GM23338 (cell line): ENCODE data around the gene ABCF3. TPM values are rescaled to one million over a fixed set of nuclear protein-coding genes. Genes with fewer than 3 reads are reported as not detected.

Experiments used
- ATAC-seq: fragments of 200-7000 bp; cut with Tn5 transposase; 3 replicates; pipeline ENCODE4 v1.9.1; 2020
- DNase-seq: peaks from one replicate; pipeline ENCODE4 v3.0.0-alpha.2; 2015; ENCODE audit warnings: low spot score
- H2AFZ ChIP-seq: fragments of 200-600 bp; sonication (generic); 2 replicates; pipeline ENCODE4 v1.8.0; 2016; ENCODE audit warnings: antibody characterized with exemption, mild to moderate bottlenecking, moderate library complexity
- H3F3A ChIP-seq: fragments of 200-600 bp; sonication (generic); replicated peaks from 2 replicates; pipeline ENCODE4 v1.8.0; 2017; ENCODE audit warnings: antibody characterized with exemption, mixed run types, low read depth
- H3K27ac ChIP-seq: fragments of 200-600 bp; sonication (generic); 2 replicates; pipeline ENCODE4 v1.6.1; 2016; ENCODE audit warnings: low read depth
- H3K27me3 ChIP-seq: fragments of 200-600 bp; sonication (generic); 2 replicates; pipeline ENCODE4 v1.8.0; 2016; ENCODE audit warnings: mild to moderate bottlenecking, mixed run types, moderate library complexity; ENCODE audit not compliant: insufficient read depth
- H3K36me3 ChIP-seq: fragments of 200-600 bp; sonication (generic); 2 replicates; pipeline ENCODE4 v1.8.0; 2016; ENCODE audit warnings: mild to moderate bottlenecking; ENCODE audit not compliant: insufficient read depth
- H3K4me1 ChIP-seq: fragments of 200-600 bp; sonication (generic); 2 replicates; pipeline ENCODE4 v1.8.0; 2016; ENCODE audit warnings: mild to moderate bottlenecking, moderate library complexity; ENCODE audit not compliant: insufficient read depth
- H3K4me2 ChIP-seq: fragments of 200-600 bp; sonication (generic); 2 replicates; pipeline ENCODE4 v1.7.1; 2017; ENCODE audit warnings: mixed run types
- H3K4me3 ChIP-seq: fragments of 200-600 bp; sonication (generic); 2 replicates; pipeline ENCODE4 v1.6.1; 2016; ENCODE audit warnings: mixed run types
- H3K79me2 ChIP-seq: fragments of 200-600 bp; sonication (generic); replicated peaks from 2 replicates; pipeline ENCODE4 v1.8.0; 2017; ENCODE audit warnings: mild to moderate bottlenecking; ENCODE audit not compliant: insufficient read depth
- H3K9me2 ChIP-seq: fragments of 200-600 bp; sonication (generic); 2 replicates; pipeline ENCODE4 v1.8.0; 2017; ENCODE audit not compliant: insufficient read depth
- H4K20me1 ChIP-seq: fragments of 200-600 bp; sonication (generic); replicated peaks from 2 replicates; pipeline ENCODE4 v1.8.0; 2017; ENCODE audit warnings: mild to moderate bottlenecking; ENCODE audit not compliant: insufficient read depth
- H3K27ac Mint-ChIP-seq: 2 replicates; pipeline ENCODE4 v1.8.0; 2020; ENCODE audit warnings: inconsistent platforms, mild to moderate bottlenecking, moderate library complexity, mixed read lengths
- H3K27me3 Mint-ChIP-seq: 3 replicates; pipeline ENCODE4 v1.8.0; 2022; ENCODE audit warnings: low read depth, mild to moderate bottlenecking, moderate library complexity, mixed read lengths, inconsistent platforms; ENCODE audit not compliant: insufficient read depth, poor library complexity
- H3K36me3 Mint-ChIP-seq: 3 replicates; pipeline ENCODE4 v1.8.0; 2021; ENCODE audit warnings: low read depth, mild to moderate bottlenecking, inconsistent platforms, moderate library complexity, mixed read lengths
- H3K4me1 Mint-ChIP-seq: 3 replicates; pipeline ENCODE4 v1.8.0; 2020; ENCODE audit warnings: mild to moderate bottlenecking, inconsistent platforms, mixed read lengths
- H3K4me3 Mint-ChIP-seq: 3 replicates; pipeline ENCODE4 v1.8.0; 2021; ENCODE audit warnings: moderate library complexity, mild to moderate bottlenecking, inconsistent platforms, mixed read lengths
- H3K9me3 Mint-ChIP-seq: 3 replicates; pipeline ENCODE4 v1.8.0; 2020; ENCODE audit warnings: moderate library complexity, mild to moderate bottlenecking, inconsistent platforms, mixed read lengths
- CREB1 ChIP-seq: fragments of 250-450 bp; sonication (Bioruptor Pico); IDR thresholded peaks from 2 replicates; pipeline ENCODE4 v1.5.0; 2020; ENCODE audit warnings: low read depth, mild to moderate bottlenecking, moderate library complexity
- EZH2phosphoT487 ChIP-seq: fragments of 200-600 bp; sonication (generic); IDR thresholded peaks from one replicate; pipeline ENCODE4 v1.8.1; 2018; ENCODE audit warnings: antibody characterized with exemption; ENCODE audit not compliant: unreplicated experiment
- ZNF462 ChIP-seq: fragments of 250-450 bp; sonication (Bioruptor Pico); IDR thresholded peaks from 2 replicates; pipeline ENCODE4 v1.5.0; 2020; ENCODE audit warnings: mild to moderate bottlenecking, moderate library complexity
- polyA plus RNA-seq: library from polyadenylated mRNA; unstranded; fragments of >200 nt; fragmentation: Nextera tagmentation; extraction: Ambion mirVana; gene quantifications from 2 replicates; pipeline ENCODE4 v1.2.1, GENCODE V29; 2016
- total RNA-seq: library from RNA; depleted of rRNA; stranded (reverse); fragments of >200 nt; shearing (Covaris generic); gene quantifications from 2 replicates; pipeline ENCODE4 v1.2.3, GENCODE V29; 2014
- TF ChIP-seq, protein P1 (sequence below): IDR thresholded peaks from one replicate; pipeline ENCODE4 v1.6.1; 2018; ENCODE audit warnings: antibody characterized with exemption; ENCODE audit not compliant: unreplicated experiment
- TF ChIP-seq, protein P2 (sequence below): IDR thresholded peaks from 2 replicates; pipeline ENCODE4 v1.6.1; 2016; ENCODE audit warnings: antibody characterized with exemption
- TF ChIP-seq, protein P3 (sequence below), 2 experiments: fragments of 200-600 bp in 1 of 2; sonication (generic) in 1 of 2; conservative IDR thresholded peaks; 2 replicates each; pipeline versions ENCODE4 v1.5.1 to v1.6.1; 2016 to 2017; ENCODE audit warnings: antibody characterized with exemption in 2 of 2, low read depth in 2 of 2, mild to moderate bottlenecking in 2 of 2, moderate library complexity in 1 of 2

ABCF3 gene
- total and polyA plus RNA-seq, 2 experiments from 2014 or later, result 33.4 to 48.9 TPM

- Histone ChIP-seq H3K27ac (no peak overlapping the region), H3K4me1 (no peaks in the 10 kb centered on the region), H3F3A (no peaks in the 10 kb centered on the region), H3K4me2 (no peak overlapping the region), H3K79me2 (peaks cover 7% of the 10 kb centered on the region), H3K36me3 (peaks cover 10% of the 10 kb centered on the region), H4K20me1 (peaks cover 4% of the 10 kb centered on the region), H3K9me2 (no peaks in the 10 kb centered on the region), H2AFZ (no peak overlapping the region), H3K4me3 (no peak overlapping the region), H3K27me3 (no peaks in the 10 kb centered on the region)
- Mint-ChIP-seq H3K36me3 (peaks cover 58% of the 10 kb centered on the region), H3K27me3 (peaks cover 4% of the 10 kb centered on the region), H3K4me1 (no peaks in the 10 kb centered on the region), H3K9me3 (no peaks in the 10 kb centered on the region), H3K27ac (no peak overlapping the region), H3K4me3 (no peak overlapping the region)
- TF ChIP-seq ZNF462 (no peak), EZH2phosphoT487 (no peak)
- ATAC-seq, result no peak
- DNase-seq, result no peak
These were observed 42.7 kb upstream of the ABCF3 start for GRCh38 chr3:184143327-184143726.

DNA sequence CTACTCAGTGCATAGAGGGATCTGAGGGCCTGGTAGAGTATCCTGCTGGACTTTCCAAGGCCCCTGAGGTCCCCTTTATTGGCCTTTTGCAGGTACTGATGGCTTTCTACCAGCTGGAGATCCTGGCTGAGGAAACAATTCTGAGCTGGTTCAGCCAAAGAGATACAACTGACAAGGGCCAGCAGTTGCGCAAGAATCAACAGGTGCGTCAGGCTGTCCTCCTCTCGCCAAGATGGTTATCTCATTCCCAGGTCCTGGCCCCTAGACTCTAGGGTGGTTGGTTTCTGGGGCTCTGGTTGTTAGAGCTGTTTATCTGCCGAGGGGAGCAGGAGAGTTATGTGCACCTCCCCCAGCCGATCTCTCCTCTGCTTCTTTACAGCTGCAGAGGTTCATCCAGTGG, 41.5 kb upstream of the ABCF3 start:
- H3K27me3 ChIP-seq, result no peaks in the 10 kb centered on the region
- no peak overlapping the region for H2AFZ ChIP-seq
- no peak overlapping the region for H3K4me3 Mint-ChIP-seq
- no peaks in the 10 kb centered on the region for H3K9me3 Mint-ChIP-seq
- no peak overlapping the region for H3K4me2 ChIP-seq
- H4K20me1 ChIP-seq, result no peaks in the 10 kb centered on the region; the same call in 1 of the 2 replicates
- H3K79me2 ChIP-seq, result no peaks in the 10 kb centered on the region; the same call in 1 of the 2 replicates
- DNase-seq (no peak), ATAC-seq (no peak)
- peaks cover 55% of the 10 kb centered on the region for H3K36me3 Mint-ChIP-seq
- H3K27ac Mint-ChIP-seq, result no peak overlapping the region
- H3K27ac ChIP-seq, result no peak overlapping the region
- no peaks in the 10 kb centered on the region for H3F3A ChIP-seq
- H3K9me2 ChIP-seq, result no peaks in the 10 kb centered on the region
- no peaks in the 10 kb centered on the region for H3K4me1 Mint-ChIP-seq
- H3K27me3 Mint-ChIP-seq, result peaks cover 4% of the 10 kb centered on the region
- H3K4me1 ChIP-seq, result no peaks in the 10 kb centered on the region
- peaks cover 10% of the 10 kb centered on the region for H3K36me3 ChIP-seq
- no peak overlapping the region for H3K4me3 ChIP-seq
- TF ChIP-seq CREB1, result no peak
- TF ChIP-seq, protein P1, sequence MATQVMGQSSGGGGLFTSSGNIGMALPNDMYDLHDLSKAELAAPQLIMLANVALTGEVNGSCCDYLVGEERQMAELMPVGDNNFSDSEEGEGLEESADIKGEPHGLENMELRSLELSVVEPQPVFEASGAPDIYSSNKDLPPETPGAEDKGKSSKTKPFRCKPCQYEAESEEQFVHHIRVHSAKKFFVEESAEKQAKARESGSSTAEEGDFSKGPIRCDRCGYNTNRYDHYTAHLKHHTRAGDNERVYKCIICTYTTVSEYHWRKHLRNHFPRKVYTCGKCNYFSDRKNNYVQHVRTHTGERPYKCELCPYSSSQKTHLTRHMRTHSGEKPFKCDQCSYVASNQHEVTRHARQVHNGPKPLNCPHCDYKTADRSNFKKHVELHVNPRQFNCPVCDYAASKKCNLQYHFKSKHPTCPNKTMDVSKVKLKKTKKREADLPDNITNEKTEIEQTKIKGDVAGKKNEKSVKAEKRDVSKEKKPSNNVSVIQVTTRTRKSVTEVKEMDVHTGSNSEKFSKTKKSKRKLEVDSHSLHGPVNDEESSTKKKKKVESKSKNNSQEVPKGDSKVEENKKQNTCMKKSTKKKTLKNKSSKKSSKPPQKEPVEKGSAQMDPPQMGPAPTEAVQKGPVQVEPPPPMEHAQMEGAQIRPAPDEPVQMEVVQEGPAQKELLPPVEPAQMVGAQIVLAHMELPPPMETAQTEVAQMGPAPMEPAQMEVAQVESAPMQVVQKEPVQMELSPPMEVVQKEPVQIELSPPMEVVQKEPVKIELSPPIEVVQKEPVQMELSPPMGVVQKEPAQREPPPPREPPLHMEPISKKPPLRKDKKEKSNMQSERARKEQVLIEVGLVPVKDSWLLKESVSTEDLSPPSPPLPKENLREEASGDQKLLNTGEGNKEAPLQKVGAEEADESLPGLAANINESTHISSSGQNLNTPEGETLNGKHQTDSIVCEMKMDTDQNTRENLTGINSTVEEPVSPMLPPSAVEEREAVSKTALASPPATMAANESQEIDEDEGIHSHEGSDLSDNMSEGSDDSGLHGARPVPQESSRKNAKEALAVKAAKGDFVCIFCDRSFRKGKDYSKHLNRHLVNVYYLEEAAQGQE, result no peak
- TF ChIP-seq, protein P2, sequence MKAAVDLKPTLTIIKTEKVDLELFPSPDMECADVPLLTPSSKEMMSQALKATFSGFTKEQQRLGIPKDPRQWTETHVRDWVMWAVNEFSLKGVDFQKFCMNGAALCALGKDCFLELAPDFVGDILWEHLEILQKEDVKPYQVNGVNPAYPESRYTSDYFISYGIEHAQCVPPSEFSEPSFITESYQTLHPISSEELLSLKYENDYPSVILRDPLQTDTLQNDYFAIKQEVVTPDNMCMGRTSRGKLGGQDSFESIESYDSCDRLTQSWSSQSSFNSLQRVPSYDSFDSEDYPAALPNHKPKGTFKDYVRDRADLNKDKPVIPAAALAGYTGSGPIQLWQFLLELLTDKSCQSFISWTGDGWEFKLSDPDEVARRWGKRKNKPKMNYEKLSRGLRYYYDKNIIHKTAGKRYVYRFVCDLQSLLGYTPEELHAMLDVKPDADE, result no peak
- TF ChIP-seq, protein P3, sequence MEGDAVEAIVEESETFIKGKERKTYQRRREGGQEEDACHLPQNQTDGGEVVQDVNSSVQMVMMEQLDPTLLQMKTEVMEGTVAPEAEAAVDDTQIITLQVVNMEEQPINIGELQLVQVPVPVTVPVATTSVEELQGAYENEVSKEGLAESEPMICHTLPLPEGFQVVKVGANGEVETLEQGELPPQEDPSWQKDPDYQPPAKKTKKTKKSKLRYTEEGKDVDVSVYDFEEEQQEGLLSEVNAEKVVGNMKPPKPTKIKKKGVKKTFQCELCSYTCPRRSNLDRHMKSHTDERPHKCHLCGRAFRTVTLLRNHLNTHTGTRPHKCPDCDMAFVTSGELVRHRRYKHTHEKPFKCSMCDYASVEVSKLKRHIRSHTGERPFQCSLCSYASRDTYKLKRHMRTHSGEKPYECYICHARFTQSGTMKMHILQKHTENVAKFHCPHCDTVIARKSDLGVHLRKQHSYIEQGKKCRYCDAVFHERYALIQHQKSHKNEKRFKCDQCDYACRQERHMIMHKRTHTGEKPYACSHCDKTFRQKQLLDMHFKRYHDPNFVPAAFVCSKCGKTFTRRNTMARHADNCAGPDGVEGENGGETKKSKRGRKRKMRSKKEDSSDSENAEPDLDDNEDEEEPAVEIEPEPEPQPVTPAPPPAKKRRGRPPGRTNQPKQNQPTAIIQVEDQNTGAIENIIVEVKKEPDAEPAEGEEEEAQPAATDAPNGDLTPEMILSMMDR (conservative IDR thresholded peaks at IDR 0.05; ENCODE audit: low read depth in 2 of 2), result no peak
